GM20431 (cell line): ENCODE measurements around the gene ADPRM.
"Not testable (repeated sequence)": the region's sequence is repeated elsewhere in the genome, so short reads cannot be mapped to it uniquely, and the experiment has no call there.

ENCODE experiments used
- in situ Hi-C: fragments of 300-500 bp; cut with MseI, MboI; formaldehyde crosslinking; loops from one replicate; pipeline ENCODE4 v1.15.0; 2020; ENCODE audit warnings: low sequenced_read_pairs; ENCODE audit not compliant: unreplicated experiment

Gene ADPRM

GRCh38 chr17:10695875-10696407, 1.5 kb upstream of the ADPRM start:
- in situ Hi-C loops = not testable (repeated sequence)

DNA sequence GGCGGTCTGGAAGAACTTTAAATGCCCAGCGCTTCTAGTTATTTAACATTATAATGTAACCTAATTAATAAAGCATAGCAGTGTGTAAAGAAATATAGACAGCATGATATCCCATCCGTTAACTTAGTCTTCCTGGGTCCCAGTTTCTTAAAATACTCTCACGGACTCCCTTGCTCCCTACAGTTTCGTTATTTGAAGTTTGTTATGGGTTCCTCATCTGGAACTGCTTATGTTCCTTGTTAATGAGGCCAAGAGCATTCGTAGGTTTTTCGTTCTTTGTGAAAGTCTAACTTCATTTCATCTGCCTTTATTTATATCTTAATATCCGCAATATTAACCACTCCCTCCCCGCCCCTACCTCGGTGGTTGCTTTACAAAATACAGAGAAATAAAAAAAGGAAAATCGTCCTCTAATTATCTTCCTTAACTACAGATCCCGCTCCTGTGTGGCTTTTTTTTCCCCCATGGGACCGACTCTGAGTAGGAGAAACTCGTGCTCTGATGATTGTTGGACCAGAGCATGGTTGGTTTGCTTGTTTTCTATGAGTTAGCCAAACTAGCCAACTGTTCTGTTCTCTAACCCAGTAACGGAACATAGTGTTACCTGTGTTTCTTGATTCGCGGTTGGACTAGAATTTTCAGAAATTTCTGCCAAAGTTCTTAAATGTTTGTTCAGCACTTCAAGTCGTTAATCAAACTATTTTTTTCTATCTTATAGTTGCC, 863 bp downstream of the ADPRM start:
- in situ Hi-C loops = no loop called here

- in situ Hi-C loops = no loop called here
Observed at GRCh38 chr17:10699856-10700255, 2.5 kb downstream of the ADPRM start.

DNA sequence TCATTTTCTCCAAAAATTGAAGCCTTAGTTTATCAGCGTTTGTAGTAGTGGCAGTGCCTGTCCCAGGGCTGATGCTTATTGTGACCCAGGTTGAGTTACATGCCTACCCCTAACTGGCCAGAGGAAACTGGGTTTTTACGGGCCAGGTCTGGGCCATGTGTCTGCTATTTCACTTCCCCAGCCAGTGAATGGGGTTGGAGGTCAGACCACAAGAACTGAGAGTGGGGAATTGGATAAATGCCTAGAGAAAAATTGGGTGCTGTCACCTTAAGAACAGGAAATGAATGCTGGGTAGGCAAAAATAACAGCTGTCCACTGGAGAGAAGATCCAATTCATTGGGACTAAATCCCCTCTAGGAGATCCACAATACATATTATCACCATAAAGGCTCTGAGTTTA, 5.2 kb downstream of the ADPRM start:
- in situ Hi-C loops = no loop called here

DNA sequence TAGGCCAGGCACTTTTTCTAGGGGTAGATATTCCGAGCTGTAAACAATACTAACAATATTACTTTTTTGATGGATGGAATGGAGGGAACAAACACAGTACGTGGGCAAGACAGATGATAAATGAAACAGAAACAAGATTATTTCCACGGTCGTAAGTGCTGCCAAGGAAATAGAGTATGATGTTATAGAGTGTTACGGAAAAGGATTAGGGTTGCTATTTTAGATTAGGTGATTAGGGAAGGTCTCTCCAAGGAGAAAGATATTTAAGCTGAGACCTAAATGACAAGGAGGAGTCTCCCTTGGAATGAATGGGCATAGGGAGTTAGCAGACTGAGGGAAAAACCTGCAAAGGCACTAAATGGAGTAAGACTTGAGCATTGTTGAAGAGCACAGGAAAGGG, 8.3 kb downstream of the ADPRM start:
- in situ Hi-C loops = no loop called here

- in situ Hi-C loops = no loop called here
Observed at GRCh38 chr17:10713318-10713717, 15.9 kb downstream of the ADPRM start.

GRCh38 chr17:10716218-10716617, 18.8 kb downstream of the ADPRM start:
- in situ Hi-C loops = no loop called here

DNA sequence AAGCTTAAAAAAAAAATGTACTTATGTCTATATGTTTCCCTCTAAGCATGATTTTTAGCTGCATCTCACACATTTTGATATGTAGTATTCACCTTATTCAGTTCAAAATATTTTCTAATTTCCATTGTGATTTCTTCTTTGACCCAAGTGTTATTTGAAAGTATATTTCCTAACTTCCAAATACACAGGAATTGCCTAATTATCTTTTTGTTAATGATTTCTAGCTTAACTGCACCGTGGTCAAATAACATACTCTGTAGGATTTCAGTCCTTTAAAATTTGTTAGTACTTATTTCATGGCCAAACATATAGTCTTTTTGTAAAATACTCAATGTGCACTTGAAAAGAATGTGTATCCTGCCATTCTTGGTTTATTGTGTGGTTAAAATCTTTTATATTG, 21.2 kb downstream of the ADPRM start:
- in situ Hi-C loops = no loop called here

GRCh38 chr17:10724546-10725195, 27.3 kb downstream of the ADPRM start:
- in situ Hi-C loops = loop anchor here (25.0 kb wide), 1 partner anchor 113 kb away; the partner anchor contains the start of gene PIRT

DNA sequence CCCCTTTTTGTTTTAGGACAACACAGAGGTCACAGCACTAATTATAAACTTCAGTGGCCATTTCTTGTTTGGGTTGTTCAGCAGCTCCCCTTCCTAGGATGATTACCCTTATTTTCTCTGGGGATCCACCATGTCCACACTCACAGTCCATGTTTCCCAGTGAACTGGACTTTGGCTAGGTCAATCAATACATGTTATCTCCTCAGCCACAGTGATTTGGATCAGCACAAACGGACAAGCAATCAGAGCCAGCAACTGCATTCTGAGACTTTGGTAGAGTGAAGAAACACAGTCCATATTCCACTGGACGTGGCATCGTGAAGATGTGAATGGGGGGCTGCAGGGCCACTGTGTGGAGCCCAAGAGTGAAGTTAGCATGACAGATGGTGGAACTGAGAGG, 27.9 kb downstream of the ADPRM start:
- in situ Hi-C loops = loop anchor here (25.0 kb wide), 1 partner anchor 112 kb away; the partner anchor contains the start of gene PIRT

GRCh38 chr17:10726196-10726595, 28.8 kb downstream of the ADPRM start:
- in situ Hi-C loops = loop anchor here (25.0 kb wide), 1 partner anchor 111 kb away; the partner anchor contains the start of gene PIRT

GRCh38 chr17:10727192-10727591, 29.8 kb downstream of the ADPRM start:
- in situ Hi-C loops = loop anchor here (25.0 kb wide), 1 partner anchor 110 kb away; the partner anchor contains the start of gene PIRT

DNA sequence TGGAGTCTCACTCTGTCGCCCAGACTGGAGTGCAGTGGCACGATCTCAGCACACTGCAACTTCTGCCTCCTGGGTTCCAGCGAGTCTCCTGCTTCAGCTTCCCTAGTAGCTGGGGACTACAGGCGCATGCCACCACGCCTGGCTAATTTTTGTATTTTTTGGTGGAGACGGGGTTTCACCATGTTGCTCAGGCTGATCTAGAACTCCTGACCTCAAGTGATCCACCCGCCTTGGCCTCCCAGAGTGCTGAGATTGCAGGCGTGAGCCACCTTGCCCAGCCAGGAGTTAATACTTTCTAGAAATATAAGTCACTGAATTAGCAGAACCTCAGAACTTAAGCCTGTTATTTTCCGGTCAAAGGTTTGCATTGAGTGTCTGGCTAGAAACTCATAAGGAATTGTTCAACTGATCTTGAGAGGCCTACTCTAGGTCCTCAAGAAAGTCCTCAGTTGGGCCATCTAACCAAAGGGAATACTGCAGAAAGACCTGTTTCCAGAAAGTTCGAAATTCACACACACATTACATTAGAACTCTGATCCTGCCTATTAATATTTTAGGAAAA, 31.0 kb downstream of the ADPRM start:
- in situ Hi-C loops = loop anchor here (25.0 kb wide), 1 partner anchor 109 kb away; the partner anchor contains the start of gene PIRT

GRCh38 chr17:10729334-10730193, 32.2 kb downstream of the ADPRM start, which contains the start of gene TMEM220:
TSS of gene TMEM220 (minus strand) at chr17:10730023. CDS start at chr17:10729851, 172 bp downstream.
- in situ Hi-C loops = loop anchor here (25.0 kb wide), 1 partner anchor 108 kb away; the partner anchor contains the start of gene PIRT

DNA sequence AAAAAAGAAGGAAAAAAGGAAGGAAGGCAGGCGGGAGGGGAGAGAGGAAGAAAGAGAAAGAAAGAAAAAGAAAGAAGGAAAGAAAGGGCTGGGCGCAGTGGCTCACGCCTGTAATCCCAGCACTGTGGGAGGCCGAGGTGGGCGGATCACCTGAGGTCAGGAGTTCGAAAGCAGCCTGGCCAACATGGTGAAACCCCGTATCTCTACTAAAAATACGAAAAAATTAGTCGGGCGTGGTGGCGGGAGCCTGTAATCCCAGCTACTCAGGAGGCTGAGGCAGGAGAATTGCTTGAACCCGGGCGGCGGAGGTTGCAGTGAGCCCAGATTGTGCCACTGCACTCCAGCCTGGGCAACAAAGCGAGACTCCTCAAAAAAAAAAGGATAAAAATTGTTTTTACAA, 32.9 kb downstream of the ADPRM start:
- in situ Hi-C loops = loop anchor here (25.0 kb wide), 1 partner anchor 107 kb away; the partner anchor contains the start of gene PIRT

- in situ Hi-C loops = loop anchor here (25.0 kb wide), 1 partner anchor 106 kb away; the partner anchor contains the start of gene PIRT
Observed at GRCh38 chr17:10731408-10731879, 34.0 kb downstream of the ADPRM start.

DNA sequence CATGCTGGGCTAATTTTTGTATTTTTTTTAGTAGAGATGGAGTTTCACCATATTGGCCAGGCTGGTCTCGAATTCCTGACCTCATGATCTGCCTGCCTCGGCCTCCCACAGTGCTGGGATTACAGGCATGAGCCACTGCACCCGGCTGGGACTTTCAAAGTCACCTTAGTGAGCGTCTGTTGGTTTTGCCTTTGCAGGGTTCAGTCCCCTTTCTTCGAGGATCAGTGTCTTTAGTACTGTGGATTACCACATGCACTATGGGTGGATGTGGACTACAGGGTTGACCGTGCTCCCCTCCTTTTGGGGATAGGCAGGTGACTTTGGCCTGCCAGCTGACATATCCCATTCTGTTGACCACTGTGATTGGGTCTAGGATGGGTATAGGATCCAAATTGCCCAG, 34.7 kb downstream of the ADPRM start:
- in situ Hi-C loops = loop anchor here (25.0 kb wide), 1 partner anchor 105 kb away; the partner anchor contains the start of gene PIRT

GRCh38 chr17:10733666-10734065, 36.3 kb downstream of the ADPRM start:
- in situ Hi-C loops = loop anchor here (25.0 kb wide), 1 partner anchor 104 kb away; the partner anchor contains the start of gene PIRT

DNA sequence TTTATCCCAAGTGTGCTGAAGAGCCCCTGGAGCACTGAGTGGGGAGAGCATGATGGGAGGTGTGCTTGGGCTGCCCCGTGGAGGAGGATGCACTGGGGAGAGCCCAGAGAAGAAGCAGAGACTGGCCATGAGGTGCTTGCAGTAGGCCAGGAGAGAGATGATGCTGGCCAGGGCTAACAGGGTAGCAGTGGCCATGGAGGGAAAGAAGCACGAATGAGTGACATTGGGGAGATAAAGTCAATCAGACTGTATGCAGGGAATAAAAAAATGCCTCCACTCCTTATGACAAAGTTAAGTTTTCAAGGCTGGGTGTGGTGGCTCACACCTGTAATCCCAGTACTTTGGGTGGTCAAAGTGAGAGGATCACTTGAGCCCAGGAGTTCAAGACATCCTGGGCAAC, 37.9 kb downstream of the ADPRM start:
- in situ Hi-C loops = loop anchor here (25.0 kb wide), 1 partner anchor 102 kb away; the partner anchor contains the start of gene PIRT
